GM21360 (cell line): ENCODE measurements around the gene ATP1B2.
"Not testable (repeated sequence)": the region's sequence is repeated elsewhere in the genome, so short reads cannot be mapped to it uniquely, and the experiment has no call there.

Source experiments
- ATAC-seq: cut with Tn5 transposase; IDR thresholded peaks from one replicate; pipeline ENCODE4 v1.9.1; 2021; ENCODE audit warnings: mild to moderate bottlenecking, moderate library complexity; ENCODE audit not compliant: unreplicated experiment

The ATP1B2 gene

DNA sequence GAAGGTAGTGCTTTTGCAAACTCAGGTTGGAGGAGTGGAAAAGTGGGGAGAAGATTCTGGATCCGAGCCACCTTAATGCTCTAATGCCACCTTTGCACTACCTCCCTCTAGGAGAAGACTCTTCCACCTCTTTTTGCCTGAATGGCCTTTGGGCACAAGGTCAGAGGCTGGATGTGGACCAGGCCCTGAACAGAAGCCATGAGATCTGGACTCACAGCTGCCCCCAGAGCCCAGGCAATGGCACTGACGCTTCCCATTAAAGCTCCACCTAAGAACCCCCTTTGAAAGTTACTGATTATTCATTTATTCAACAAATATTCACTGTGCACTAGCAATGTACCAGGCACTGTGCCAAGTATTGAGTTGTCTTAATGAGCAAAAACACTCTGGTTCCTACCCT, 17.6 kb upstream of the ATP1B2 start:
- no peak for ATAC-seq

DNA sequence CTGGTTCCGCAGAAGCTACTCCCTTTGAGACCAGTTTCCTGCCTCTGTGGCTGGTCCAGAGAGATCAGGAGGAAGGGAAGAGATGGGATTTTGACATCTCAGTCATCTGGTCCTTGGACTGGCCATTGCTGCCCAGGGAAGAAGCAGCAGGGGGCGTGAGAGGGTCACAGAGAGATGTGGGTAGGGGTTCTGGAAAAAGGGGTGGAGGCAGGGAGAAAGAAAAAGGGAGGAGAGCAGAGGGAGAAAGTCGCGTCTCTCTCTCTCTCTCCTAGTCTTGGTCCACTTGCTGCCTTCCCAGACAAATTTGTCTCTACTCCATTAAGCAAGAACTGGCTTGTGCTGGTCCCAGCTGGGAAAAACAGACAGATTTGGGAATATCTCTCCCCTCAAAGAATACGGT, 16.3 kb upstream of the ATP1B2 start:
- no peak for ATAC-seq

DNA sequence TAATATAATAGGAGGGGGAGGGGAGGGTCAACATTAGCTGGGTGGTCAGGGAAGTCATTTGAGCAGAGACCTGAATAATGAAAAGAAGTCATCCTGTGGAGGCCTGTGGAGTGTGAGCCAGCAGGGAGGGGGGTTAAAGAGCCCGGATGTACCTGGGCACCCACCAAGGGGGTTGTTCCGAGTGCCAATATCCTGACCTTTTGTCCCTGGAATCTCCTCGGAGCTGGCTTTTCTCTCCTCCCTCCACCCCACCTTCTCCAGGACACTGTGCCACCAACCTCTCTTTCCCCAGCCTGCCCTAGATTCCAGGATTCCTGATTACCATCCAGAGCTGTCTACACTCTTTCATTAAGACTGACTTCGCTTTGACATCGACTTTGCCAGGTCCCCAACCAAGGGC, 14.6 kb upstream of the ATP1B2 start:
- no peak for ATAC-seq

DNA sequence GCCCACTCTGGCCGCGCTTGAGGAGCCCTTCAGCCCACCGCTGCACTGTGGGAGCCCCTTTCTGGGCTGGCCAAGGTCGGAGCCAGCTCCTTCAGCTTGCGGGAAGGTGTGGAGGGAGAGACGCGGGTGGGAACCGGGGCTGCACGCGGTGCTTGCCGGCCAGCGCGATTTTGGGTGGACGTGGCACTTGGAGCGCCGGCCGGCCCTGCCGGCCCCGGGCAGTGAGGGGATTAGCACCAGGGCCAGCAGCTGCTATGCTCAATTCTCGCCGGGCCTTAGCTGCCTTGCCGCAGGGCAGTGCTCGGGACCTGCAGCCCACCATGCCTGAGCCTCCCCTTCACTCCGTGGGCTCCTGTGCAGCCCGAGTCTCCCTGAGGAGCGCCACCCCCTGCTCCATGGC, 9.9 kb upstream of the ATP1B2 start:
- ATAC-seq: no peak

DNA sequence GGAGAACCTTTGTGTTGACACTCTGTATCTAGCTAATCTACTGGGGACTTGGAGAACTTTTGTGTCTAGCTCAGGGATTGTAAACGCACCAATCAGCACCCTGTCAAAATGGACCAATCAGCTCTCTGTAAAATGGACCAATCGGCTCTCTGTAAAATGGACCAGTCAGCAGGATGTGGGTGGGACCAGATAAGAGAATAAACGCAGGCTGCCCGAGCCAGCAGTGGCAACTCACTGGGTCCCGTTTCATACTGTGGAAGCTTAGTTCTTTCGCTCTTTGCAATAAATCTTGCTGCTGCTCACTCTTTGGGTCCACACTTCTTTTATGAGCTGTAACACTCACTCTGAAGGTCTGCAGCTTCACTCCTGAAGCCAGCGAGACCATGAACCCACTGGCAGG, 9.1 kb upstream of the ATP1B2 start:
- ATAC-seq: not testable (repeated sequence)

DNA sequence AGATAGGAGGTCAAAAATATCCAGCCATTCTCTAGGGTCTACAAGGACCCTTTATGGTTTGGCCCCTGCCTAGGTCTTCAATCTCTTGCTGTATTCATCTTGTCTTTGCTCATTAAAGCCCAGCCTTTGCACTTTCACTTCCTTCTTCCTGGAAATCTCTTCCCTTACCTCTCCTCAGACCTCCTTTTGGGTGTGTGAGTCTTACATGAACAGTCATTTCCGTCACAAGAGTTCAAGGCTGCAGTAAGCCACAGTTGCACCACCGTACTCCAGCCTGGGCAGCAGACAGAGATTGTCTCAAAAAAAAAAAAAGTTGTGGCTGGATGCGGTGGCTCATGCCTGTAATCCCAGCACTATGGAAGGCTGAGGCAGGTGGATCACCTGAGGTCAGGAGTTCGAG, 6.0 kb upstream of the ATP1B2 start:
- no peak for ATAC-seq

DNA sequence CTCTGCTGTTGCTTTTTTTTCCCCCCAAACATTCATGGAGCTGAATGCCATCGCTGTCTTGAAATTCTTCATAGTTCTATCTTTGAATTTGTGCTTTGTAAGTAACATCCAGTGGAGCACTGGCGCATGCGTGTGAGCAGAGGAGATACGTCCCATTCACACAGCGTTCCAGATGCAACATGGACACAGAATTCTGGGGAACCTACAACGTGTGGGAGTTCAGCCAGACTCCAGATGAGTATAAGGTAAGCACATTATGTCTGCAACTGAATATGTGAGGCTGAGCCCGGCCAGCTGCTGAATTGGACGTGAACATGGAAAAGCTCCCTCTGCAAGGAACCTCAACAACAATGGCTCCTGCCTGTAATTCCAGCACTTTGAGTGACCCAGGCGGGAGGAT, 4.3 kb upstream of the ATP1B2 start:
- no peak for ATAC-seq

DNA sequence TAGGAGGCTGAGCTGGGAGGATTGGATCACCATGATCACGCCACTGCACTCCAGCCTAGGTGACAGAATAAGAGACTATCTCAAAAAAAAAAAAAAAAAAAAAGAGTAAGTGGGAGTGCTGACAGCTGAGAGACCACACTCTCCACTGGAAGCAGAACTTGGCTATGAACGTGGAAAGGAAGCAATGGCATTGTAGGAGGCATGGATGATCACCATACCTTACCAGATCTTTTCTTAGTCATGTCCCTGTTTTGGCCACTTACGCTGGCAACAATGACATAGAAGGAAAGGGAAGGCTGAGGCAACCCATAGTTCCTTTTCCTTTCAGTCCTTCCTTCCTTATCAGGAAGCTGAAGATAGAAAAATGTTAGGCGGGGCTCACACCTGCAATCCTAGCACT, 3.7 kb upstream of the ATP1B2 start:
- no peak for ATAC-seq

DNA sequence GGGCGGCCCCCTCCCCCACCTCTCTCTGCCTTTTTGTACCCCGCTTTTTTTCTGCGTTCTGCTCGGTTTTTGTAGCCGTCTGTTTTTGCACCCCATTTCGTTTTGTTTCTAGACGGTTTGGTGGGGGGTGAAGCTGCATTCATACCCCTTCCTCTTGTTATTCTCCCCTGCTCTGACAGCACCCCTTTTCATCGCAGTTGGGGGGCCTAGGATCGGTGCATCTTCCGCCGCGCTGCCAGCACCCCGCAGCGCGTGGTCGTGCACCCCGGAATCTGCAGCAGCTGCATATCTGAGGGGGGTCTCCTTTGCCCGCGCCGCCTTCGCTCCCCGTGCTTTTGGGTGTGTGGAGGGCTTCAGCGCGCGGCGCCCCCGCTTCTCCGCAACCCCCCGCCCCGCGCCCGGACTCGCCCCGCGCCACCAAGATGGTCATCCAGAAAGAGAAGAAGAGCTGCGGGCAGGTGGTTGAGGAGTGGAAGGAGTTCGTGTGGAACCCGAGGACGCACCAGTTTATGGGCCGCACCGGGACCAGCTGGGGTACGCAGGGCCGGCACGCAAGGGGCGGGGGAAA, 455 bp downstream of the ATP1B2 start:
- no peak for ATAC-seq

DNA sequence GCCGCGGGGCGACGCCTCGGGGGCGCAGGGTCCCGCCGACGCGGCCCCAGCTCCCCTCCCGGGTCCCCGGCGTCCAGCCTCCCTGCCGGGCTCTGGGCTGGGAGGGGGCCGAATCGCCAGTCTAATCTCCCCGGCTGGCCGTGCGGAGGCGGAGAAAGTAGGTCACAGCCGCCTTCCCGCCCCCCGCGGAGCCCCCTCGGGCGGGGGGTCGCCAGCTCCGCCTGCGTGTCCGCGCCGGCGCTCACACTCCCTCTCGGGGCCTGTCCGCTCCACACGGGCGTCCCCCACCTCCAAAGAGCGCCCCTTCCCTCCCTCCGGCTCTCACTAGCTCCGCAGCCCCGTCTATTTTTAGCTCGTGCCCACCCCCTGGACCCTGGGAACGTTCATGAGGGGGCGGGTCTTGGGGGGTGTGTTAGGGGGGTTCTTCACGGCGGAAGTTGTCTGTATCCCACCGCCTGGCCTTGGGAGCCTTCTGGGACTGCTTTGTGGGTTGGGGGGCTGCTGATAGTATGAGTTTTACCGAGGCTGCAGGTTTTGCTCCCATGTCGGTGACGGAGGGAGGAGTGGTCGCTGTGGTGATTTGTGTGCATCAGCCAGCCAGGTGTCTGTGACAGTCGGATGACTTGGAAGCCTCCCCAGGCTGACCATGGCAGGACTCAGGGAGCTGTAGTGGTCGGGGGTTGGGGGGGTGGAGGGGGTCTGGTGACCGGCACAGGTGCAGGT, 1.1 kb downstream of the ATP1B2 start:
- ATAC-seq: no peak

DNA sequence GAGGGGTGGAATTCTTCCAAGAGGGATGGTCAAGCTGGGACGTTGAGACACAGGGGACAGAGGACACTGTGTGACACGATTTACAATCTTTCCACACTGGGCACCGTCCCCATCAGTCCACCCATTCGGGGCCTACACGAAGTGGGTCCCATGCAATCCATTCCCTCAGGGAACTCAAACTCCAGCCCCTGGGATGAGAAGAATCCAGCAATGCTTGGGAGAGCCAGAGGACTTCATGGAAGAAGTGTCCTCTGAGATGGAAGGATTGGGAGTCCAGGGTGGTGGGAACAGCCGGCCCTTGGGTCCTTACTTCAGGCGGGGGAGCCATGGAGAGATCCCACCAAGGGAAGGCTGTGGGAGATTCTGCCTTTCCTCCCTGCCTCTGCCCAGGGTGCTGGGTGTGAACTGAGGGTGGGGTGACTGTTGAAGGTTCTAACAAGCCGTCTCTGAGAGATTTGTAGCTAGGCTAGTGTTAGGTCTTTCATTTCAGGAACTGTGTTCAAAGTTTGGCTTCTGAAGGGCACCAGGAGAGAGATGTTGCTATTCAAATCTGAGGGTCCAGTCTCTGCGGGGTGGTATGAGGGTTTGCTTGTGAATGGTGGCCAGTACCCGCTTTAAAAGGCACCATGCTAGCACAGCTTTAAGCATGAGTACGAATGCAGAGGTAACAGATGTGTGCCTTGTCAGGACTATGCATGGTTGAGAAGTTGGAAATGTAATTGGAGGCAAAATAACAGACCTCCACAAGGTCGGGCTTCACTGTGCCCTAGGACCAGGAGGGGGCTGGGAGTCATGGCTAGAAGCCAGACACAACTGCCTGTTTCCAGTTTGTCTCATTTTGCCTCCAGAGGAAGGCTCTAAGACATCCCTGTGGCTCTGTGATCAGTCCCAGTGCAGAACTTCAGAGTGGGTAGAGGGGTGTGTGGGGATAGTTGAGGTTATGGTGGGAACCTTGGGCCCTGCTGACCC, 1.9 kb downstream of the ATP1B2 start:
- no peak for ATAC-seq

DNA sequence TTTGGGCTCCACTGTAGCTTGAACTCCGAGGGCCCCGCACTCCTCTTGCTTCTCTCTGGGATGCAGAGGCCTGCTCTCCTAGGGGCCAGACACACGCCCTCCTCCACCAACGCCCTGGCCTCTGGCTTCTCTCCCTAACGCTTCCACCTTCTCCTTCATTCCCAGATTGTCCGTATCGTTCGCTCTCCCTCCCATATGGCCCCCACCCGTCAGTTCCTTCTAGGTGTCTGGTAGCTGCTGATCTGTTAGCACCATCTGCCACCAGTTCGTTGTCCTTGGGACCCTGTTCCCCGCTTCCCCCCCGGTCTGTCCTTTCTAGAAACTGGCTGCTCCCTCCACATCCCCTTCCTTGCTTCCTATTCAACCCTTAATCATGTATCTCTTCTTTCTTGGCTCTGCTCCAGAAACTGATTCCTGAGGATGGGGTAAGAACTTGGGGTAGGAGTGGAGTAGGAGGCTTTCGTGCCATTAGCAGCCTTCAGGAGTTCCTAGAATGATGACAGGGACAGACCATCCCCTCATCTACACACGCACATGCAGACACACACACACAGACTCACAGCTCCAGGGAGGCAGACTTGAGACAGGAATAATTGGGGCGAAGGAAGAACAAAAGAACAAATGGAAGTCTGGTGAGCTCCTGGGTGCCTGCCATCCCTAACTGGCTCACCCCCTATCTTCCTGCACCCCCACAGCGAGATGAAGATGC, 4.3 kb downstream of the ATP1B2 start:
- ATAC-seq: no peak

DNA sequence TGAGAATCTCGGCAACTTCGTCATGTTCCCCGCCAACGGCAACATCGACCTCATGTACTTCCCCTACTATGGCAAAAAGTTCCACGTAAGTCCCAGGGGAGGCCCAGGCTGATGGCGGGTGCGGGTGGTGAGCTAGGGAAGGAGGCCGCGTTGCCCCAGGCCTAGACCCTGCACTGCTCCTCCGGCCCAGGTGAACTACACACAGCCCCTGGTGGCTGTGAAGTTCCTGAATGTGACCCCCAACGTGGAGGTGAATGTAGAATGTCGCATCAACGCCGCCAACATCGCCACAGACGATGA, 4.8 kb downstream of the ATP1B2 start:
- no peak for ATAC-seq

DNA sequence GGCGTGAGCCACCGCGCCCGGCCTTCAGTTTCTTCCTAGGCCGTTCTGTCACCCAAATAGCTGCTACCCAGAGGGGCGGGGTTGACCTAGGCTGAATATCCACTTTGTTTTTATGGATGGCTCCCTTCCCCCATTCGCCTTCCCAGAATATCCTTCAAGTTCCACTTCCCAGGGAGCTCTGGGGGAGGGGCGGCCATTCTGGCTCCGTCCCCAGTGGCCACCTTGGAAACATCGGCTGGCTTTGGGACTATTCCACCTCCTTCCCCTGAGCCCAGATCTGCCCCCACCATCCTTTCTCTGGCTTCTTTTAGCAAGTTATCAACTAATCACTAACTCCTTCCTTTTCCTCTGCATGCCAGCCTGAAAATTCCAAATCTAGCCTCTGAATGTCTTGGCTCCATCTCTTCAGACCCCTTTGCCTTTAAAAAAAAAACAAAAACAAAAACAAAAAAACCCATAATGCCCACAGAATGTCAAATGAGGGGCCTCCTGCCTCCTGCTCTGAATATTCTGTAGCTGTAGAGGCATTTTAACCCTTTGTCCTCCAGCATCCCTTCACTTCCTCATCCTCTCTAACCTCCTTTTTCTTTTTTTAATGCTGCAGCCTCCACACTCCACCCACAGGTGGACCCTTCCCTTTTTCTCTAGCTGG, 6.4 kb downstream of the ATP1B2 start:
- ATAC-seq: no peak

DNA sequence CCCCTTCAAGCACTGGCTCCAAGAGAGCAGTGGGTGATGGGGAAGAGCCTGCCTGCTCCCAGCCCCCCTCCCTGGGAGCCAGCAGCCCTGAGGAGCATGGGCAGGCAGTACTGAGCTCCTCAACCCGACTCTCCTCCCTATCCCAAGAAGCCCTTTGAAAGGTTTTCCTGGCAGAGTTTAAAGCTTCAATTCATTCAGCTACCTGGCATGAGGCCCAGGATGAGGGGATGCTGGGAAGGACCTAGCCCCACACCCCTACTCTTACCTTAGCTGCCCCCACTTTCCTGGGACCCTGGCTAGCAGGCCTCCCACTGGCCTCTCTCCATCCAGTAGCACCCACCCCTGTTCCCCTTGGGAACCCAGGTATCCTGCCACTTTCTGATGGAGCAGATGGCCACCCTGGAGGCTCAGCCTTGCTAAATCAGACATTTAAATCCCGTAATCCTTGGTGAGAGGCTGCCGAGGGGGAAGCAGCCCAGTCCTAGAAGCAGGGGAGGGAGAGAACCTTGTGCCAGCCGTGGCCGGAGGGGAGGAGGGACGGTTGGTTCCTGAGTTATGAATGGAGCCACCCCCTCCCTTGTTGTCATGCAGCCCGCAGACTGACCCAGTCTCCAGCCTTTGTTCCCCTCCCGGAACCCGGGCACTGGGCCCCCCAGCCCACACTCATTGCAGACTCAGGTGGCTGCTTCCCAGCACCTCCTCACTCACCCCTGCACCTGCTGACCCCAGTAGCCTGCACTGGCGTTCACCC, 17.1 kb downstream of the ATP1B2 start:
- no peak for ATAC-seq

DNA sequence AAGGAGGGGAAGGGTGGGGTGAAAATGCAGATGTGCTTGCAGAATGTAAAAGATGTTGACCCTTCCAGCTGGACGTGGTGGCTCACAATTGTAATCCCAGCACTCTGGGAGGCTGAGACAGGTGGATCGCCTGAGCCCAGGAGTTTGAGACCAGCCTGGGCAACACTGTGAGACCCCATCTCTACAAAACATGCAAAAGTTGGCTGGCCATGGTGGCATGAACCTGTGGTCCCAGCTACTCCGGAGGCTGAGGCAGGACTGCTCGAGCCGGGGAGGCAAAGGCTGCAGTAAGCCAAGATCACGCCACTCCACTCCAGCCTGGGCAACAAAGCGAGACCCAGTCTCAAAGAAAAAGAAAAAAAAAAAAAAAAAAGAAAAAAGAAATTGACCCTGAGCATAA, 17.8 kb downstream of the ATP1B2 start:
- no peak for ATAC-seq

DNA sequence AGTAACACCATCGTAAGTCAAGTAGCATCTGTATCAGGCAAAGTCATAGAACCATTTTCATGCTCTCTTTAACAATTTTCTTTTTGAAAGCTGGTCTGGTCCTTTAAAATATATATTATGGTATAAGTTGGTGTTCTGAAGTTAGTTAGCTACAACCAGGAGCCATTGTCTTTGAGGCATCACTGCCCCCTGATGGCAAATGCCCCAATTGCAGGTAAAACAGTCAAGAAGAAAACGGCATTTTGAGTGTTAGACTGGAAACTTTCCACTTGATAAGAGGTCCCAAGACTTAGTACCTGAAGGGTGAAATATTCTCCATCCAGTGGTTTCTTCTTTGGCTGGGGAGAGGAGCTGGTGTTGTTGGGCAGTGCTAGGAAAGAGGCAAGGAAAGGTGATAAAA, 22.5 kb downstream of the ATP1B2 start:
- no peak for ATAC-seq

DNA sequence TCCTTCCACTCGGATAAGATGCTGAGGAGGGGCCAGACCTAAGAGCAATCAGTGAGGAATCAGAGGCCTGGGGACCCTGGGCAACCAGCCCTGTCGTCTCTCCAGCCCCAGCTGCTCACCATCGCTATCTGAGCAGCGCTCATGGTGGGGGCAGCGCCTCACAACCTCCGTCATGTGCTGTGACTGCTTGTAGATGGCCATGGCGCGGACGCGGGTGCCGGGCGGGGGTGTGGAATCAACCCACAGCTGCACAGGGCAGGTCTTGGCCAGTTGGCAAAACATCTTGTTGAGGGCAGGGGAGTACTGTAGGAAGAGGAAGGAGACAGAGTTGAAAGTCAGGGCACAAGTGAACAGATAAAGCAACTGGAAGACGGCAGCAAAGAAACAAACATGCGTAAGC, 24.2 kb downstream of the ATP1B2 start:
- no peak for ATAC-seq

DNA sequence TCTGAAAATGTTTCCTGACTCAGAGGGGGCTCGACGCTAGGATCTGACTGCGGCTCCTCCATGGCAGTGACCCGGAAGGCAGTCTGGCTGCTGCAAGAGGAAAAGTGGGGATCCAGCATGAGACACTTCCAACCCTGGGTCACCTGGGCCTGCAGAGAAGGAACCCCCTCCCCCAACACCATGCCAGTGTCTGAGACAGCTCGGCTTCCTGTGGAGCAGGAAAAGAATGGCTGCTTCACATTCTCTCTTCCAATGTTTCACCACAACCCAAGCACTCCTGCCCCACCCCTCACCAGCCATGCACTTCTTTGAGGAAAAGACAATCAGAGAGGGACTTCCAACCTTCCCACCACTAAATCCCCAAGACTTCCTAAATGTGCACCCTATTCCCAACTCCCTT, 25.8 kb downstream of the ATP1B2 start:
- no peak for ATAC-seq

DNA sequence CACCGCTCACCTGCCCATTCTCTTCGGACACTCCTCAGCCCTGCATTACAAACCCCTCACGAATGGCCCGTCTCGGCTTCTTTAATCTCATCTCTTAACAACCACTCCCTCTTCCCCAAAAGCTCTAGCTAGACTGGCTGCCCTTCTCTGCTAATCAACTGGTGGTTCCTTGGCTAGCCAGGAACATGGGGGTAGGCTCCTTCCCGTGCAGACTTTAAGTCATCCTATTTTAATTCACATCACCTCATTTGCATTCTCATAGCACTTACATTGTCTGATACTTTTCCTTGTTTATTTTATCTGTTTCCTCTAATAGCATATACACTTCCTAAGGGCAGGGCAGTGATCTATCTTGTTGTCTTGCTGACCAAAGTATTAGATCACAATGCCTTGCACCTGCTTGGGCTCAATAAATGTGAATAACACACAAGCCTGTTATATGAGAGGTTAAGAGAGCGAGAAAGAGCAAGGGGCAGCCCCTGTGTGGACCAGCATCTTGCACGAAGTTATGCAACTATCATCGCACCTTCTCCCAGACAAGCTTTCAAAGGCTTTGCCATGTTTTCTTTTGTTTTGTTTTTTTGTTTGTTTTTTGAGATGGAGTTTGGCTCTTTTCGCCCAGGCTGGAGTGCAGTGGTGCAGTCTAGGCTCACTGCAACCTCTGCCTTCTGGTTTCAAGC, 26.8 kb downstream of the ATP1B2 start:
- ATAC-seq: no peak
